H9 (cell line): ENCODE data around the gene PREX1. TPM values are rescaled to one million over a fixed set of nuclear protein-coding genes. Genes with fewer than 3 reads are reported as not detected.

Source experiments
- DNase-seq: peaks from one replicate; pipeline ENCODE4 v3.0.0-alpha.2; 2017
- H2AFZ ChIP-seq: one replicate; pipeline ENCODE4 v1.6.1; 2013; ENCODE audit warnings: mild to moderate bottlenecking, low read length, control low read depth, moderate library complexity
- H2AK5ac ChIP-seq: 2 replicates; pipeline ENCODE4 v1.6.1; 2013; ENCODE audit warnings: low read length, control low read depth, mixed read lengths; ENCODE audit not compliant: insufficient read length
- H2BK120ac ChIP-seq: one replicate; pipeline ENCODE4 v1.6.1; 2013; ENCODE audit warnings: low read depth, mild to moderate bottlenecking, low read length, control low read depth, inconsistent platforms; ENCODE audit not compliant: poor library complexity, severe bottlenecking
- H2BK12ac ChIP-seq: 2 replicates; pipeline ENCODE4 v1.6.1; 2013; ENCODE audit warnings: low read length, control low read depth, mixed read lengths, low read depth; ENCODE audit not compliant: insufficient read length
- H2BK15ac ChIP-seq: 2 replicates; pipeline ENCODE4 v1.6.1; 2013; ENCODE audit warnings: low read depth, low read length, control low read depth
- H2BK20ac ChIP-seq: one replicate; pipeline ENCODE4 v1.6.1; 2013; ENCODE audit warnings: low read depth, mild to moderate bottlenecking, low read length, control low read depth, inconsistent platforms; ENCODE audit not compliant: poor library complexity, severe bottlenecking
- H2BK5ac ChIP-seq: 2 replicates; pipeline ENCODE4 v1.6.1; 2013; ENCODE audit warnings: low read length, control low read depth, mixed read lengths; ENCODE audit not compliant: insufficient read length
- H3K14ac ChIP-seq: 2 replicates; pipeline ENCODE4 v1.6.1; 2013; ENCODE audit warnings: low read length, control low read depth; ENCODE audit not compliant: insufficient read depth
- H3K18ac ChIP-seq: 2 replicates; pipeline ENCODE4 v1.6.1; 2013; ENCODE audit warnings: low read depth, mild to moderate bottlenecking, mixed read lengths, low read length, control low read depth; ENCODE audit not compliant: insufficient read length
- H3K23ac ChIP-seq: 2 replicates; pipeline ENCODE4 v1.6.1; 2013; ENCODE audit warnings: low read length, control low read depth, mixed read lengths, low read depth; ENCODE audit not compliant: insufficient read length
- H3K23me2 ChIP-seq: 2 replicates; pipeline ENCODE4 v1.6.1; 2013; ENCODE audit warnings: low read depth, mild to moderate bottlenecking, mixed read lengths, low read length, control low read depth; ENCODE audit not compliant: insufficient read length, poor library complexity, severe bottlenecking
- H3K27ac ChIP-seq: 2 replicates; pipeline ENCODE4 v1.5.1; 2013; ENCODE audit warnings: low read length, control low read depth, mixed read lengths, low read depth; ENCODE audit not compliant: insufficient read length
- H3K27me3 ChIP-seq: 2 replicates; pipeline ENCODE4 v1.6.1; 2013; ENCODE audit warnings: low read length, control low read depth, inconsistent platforms; ENCODE audit not compliant: insufficient read depth
- H3K4ac ChIP-seq: 2 replicates; pipeline ENCODE4 v1.6.1; 2013; ENCODE audit warnings: low read depth, mild to moderate bottlenecking, control low read depth, inconsistent platforms, low read length, moderate library complexity
- H3K4me1 ChIP-seq: 2 replicates; pipeline ENCODE4 v1.6.1; 2013; ENCODE audit warnings: low read length, control low read depth, inconsistent platforms; ENCODE audit not compliant: insufficient read depth
- H3K4me2 ChIP-seq: 2 replicates; pipeline ENCODE4 v1.6.1; 2013; ENCODE audit warnings: low read length, control low read depth, mixed read lengths; ENCODE audit not compliant: insufficient read length, insufficient read depth
- H3K56ac ChIP-seq: 2 replicates; pipeline ENCODE4 v1.6.1; 2013; ENCODE audit warnings: low read depth, mild to moderate bottlenecking, mixed read lengths, low read length, control low read depth; ENCODE audit not compliant: insufficient read length
- H3K79me1 ChIP-seq: 2 replicates; pipeline ENCODE4 v1.6.1; 2013; ENCODE audit warnings: low read depth, mild to moderate bottlenecking, moderate library complexity, low read length, control low read depth, inconsistent platforms; ENCODE audit not compliant: insufficient read depth, poor library complexity, severe bottlenecking
- H3K79me2 ChIP-seq: 2 replicates; pipeline ENCODE4 v1.6.1; 2013; ENCODE audit warnings: low read length, control low read depth, inconsistent platforms; ENCODE audit not compliant: insufficient read depth
- H3K9ac ChIP-seq: 2 replicates; pipeline ENCODE4 v1.6.1; 2013; ENCODE audit warnings: low read length, control low read depth, mixed read lengths; ENCODE audit not compliant: insufficient read length; ENCODE audit errors: extremely low read depth
- H3K9me3 ChIP-seq: one replicate; pipeline ENCODE4 v1.6.1; 2013; ENCODE audit warnings: low read depth, low read length, inconsistent platforms; ENCODE audit not compliant: control insufficient read depth
- H3T11ph ChIP-seq: one replicate; pipeline ENCODE4 v1.6.1; 2013; ENCODE audit warnings: mild to moderate bottlenecking, low read length, control low read depth, inconsistent platforms
- H4K20me1 ChIP-seq: one replicate; pipeline ENCODE4 v1.6.1; 2013; ENCODE audit not compliant: control insufficient read depth, insufficient read length, insufficient read depth
- H4K5ac ChIP-seq: 2 replicates; pipeline ENCODE4 v1.6.1; 2013; ENCODE audit warnings: low read depth, mild to moderate bottlenecking, mixed read lengths, low read length, control low read depth; ENCODE audit not compliant: insufficient read length
- H4K8ac ChIP-seq: replicated peaks from 2 replicates; pipeline ENCODE4 v1.6.1; 2013; ENCODE audit warnings: low read length, control low read depth, mixed read lengths, low read depth; ENCODE audit not compliant: insufficient read length
- H4K91ac ChIP-seq: 2 replicates; pipeline ENCODE4 v1.6.1; 2013; ENCODE audit warnings: low read depth, mild to moderate bottlenecking, moderate library complexity, mixed read lengths, low read length, control low read depth; ENCODE audit not compliant: insufficient read length
- H3K27ac Mint-ChIP-seq, 3 experiments: 2 replicates in 2 of 3; 3 replicates in 1 of 3; pipeline ENCODE4 v1.8.0; 2020 to 2021; ENCODE audit warnings: mixed read lengths in 3 of 3, mild to moderate bottlenecking in 1 of 3, moderate library complexity in 1 of 3
- H3K27me3 Mint-ChIP-seq: 2 replicates; pipeline ENCODE4 v1.8.0; 2021; ENCODE audit warnings: low read depth, mild to moderate bottlenecking, moderate library complexity, mixed read lengths
- H3K36me3 Mint-ChIP-seq, 3 experiments: 2 replicates in 2 of 3; 3 replicates in 1 of 3; pipeline ENCODE4 v1.8.0; 2020 to 2021; ENCODE audit warnings: low read depth in 3 of 3, mixed read lengths in 3 of 3; ENCODE audit not compliant: insufficient read depth in 1 of 3
- H3K4me1 Mint-ChIP-seq, 2 experiments: 2 replicates each; pipeline ENCODE4 v1.8.0; 2020; ENCODE audit warnings: mixed read lengths in 2 of 2
- H3K4me3 Mint-ChIP-seq, 2 experiments: 2 replicates in 1 of 2; 3 replicates in 1 of 2; pipeline ENCODE4 v1.8.0; 2020 to 2021; ENCODE audit warnings: mild to moderate bottlenecking in 2 of 2, mixed read lengths in 2 of 2, moderate library complexity in 1 of 2
- H3K9me3 Mint-ChIP-seq, 2 experiments: 2 replicates in 1 of 2; 3 replicates in 1 of 2; pipeline ENCODE4 v1.8.0; 2020; ENCODE audit warnings: mild to moderate bottlenecking in 2 of 2, mixed read lengths in 2 of 2, moderate library complexity in 1 of 2
- WGBS: extraction: QIAGEN DNeasy Blood & Tissue Kit; methylation state at CpG from one replicate; pipeline ENCODE4 v1.1.7; 2013; ENCODE audit warnings: missing lambda C conversion rate, low lambda C conversion rate, mixed read lengths; ENCODE audit not compliant: insufficient read length; ENCODE audit errors: extremely low coverage; 5-methylcytosine and 5-hydroxymethylcytosine counted together
- total RNA-seq: library from RNA; stranded (reverse); gene quantifications from 2 replicates; pipeline ENCODE4 v1.2.1, GENCODE V29; 2021
- TF ChIP-seq, protein P1 (sequence below): fragments of 200-600 bp; sonication (generic); conservative IDR thresholded peaks from 3 replicates; pipeline ENCODE4 v1.8.0; 2021; ENCODE audit warnings: antibody characterized with exemption, mild to moderate bottlenecking

PREX1 gene
- total RNA-seq, 1 experiment from 2014 or later, result 6.6 TPM

DNA sequence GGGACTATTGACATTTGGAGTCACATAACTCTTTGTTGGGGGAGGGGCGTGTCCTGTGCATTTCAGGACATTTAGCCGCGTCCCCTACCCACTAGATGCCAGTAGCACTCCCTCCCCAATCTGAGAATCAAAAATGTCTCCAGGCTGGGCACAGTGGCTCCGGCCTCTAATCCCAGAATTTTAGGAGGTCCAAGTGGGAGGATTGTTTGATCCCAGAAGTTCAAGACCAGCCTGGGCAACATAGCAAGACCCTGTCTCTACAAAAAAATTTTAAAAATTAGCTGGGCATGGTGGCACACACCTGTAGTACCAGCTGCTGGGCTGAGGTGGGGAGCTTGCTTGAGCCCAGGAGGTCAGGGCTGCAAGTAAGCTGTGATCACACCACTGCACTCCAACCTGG, 2.1 kb upstream of the PREX1 start:
- Histone ChIP-seq H3K27ac (no peak overlapping the region), H3K23ac (no peak overlapping the region), H3K79me1 (no peaks in the 10 kb centered on the region), H3K23me2 (peaks cover 13% of the 10 kb centered on the region), H4K5ac (no peak overlapping the region), H3K4me1 (no peaks in the 10 kb centered on the region), H3K9ac (no peak overlapping the region), H3T11ph (no peak overlapping the region), H4K8ac (no peak overlapping the region), H3K4me2 (no peak overlapping the region), H3K14ac (no peak overlapping the region), H2BK12ac (no peak overlapping the region), H3K79me2 (no peaks in the 10 kb centered on the region), H2AFZ (no peak overlapping the region), H3K9me3 (no peaks in the 10 kb centered on the region), H2BK5ac (no peak overlapping the region), H3K4ac (no peak overlapping the region), H4K20me1 (no peaks in the 10 kb centered on the region), H2BK20ac (no peak overlapping the region), H2AK5ac (no peak overlapping the region), H4K91ac (no peak overlapping the region), H2BK120ac (no peak overlapping the region), H3K56ac (no peak overlapping the region), H3K18ac (no peak overlapping the region), H3K27me3 (peaks cover 15% of the 10 kb centered on the region), H2BK15ac (no peak overlapping the region)
- H3K4me3 Mint-ChIP-seq, result no peak overlapping the region
- no CpG with 5 or more reads among the region's 4 CpGs for WGBS
- no peak overlapping the region for H3K27ac Mint-ChIP-seq
- H3K27me3 Mint-ChIP-seq, result peaks cover 77% of the 10 kb centered on the region
- no peak for DNase-seq
- H3K4me1 Mint-ChIP-seq, result peaks cover 25 to 34% of the 10 kb centered on the region in 2 experiments
- H3K36me3 Mint-ChIP-seq, result no peaks in the 10 kb centered on the region
- TF ChIP-seq, protein P1, sequence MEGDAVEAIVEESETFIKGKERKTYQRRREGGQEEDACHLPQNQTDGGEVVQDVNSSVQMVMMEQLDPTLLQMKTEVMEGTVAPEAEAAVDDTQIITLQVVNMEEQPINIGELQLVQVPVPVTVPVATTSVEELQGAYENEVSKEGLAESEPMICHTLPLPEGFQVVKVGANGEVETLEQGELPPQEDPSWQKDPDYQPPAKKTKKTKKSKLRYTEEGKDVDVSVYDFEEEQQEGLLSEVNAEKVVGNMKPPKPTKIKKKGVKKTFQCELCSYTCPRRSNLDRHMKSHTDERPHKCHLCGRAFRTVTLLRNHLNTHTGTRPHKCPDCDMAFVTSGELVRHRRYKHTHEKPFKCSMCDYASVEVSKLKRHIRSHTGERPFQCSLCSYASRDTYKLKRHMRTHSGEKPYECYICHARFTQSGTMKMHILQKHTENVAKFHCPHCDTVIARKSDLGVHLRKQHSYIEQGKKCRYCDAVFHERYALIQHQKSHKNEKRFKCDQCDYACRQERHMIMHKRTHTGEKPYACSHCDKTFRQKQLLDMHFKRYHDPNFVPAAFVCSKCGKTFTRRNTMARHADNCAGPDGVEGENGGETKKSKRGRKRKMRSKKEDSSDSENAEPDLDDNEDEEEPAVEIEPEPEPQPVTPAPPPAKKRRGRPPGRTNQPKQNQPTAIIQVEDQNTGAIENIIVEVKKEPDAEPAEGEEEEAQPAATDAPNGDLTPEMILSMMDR, result no peak
- no peaks in the 10 kb centered on the region for H3K9me3 Mint-ChIP-seq
